NCI-H69 (cell line): ENCODE results near the gene MIEF2.
"Not testable (repeated sequence)": the region's sequence is repeated elsewhere in the genome, so short reads cannot be mapped to it uniquely, and the experiment has no call there.

Experiments used
- DNase-seq: peaks from one replicate; lab custom pipeline; 2025; lab: John Stamatoyannopoulos, UW

The MIEF2 gene

DNA sequence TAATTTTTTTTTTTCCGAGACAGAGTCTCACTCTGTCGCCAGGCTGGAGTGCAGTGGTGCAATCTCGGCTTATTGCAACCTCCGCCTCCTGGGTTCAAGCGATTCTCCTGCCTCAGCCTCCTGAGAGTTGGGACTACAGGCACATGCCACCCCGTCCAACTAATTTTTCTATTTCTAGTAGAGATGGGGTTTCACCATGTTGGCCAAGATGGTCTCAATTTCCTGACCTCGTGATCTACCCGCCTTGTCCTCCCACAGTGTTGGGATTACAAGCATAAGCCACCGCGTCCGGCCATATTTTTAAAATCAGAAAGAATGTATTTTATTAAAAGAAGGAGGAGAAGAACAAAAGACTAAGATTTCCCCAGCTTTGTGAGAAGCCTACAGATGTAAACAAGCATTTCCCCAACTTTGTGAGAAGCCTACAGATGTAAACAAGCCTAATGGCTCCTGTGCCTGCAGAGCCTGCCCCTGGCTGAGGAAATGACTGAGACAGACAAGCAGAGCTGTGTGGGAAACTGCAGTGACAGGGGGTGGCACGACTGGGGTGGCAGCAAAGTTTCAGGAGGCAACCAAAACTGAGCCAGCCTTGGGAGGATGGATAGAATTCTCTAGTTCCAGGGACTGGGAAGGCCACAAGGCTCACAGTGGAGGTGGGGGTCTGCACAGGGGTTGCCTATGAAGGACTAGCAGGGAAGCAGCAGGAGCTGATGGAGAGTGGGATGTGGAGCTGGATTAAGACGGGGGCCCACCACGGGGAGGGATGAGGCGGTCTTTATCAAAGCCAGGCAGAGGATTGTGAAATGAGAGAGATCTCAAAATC lies 31.5 kb downstream of the MIEF2 start:
- DNase-seq: no peak

DNA sequence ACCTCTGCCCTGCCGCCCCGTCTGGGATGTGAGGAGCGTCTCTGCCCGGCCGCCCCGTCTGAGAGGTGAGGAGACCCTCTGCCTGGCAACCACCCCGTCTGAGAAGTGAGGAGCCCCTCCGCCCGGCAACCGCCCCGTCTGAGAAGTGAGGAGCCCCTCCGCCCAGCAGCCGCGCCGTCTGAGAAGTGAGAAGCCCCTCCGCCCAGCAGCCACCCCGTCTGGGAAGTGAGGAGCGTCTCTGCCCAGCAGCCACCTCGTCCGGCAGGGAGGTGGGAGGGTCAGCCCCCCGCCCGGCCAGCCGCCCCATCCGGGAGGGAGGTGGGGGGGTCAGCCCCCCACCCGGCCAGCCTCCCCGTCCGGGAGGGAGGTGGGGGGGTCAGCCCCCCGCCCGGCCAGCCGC lies 37.6 kb downstream of the MIEF2 start:
- not testable (repeated sequence) for DNase-seq

- no peak for DNase-seq
These were observed 40.4 kb downstream of the MIEF2 start for GRCh38 chr17:18300725-18301480.

DNA sequence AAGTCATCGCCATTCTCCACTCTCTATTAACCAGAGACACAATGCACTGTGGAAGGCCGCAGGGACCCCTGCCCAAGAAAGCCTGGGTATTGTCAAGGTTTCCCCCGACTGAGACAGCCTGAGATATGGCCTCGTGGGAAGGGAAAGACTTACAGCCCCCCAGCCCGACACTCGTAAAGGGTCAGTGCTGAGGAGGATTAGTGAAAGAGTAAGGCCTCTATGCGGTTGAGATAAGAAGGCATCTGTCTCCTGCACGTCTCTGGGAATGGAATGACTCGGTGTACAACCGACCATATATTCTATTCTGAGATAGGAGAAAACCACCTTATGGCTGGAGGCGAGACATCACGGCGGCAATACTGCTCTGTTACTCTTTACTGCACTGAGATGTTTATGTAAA lies 42.7 kb downstream of the MIEF2 start:
- not testable (repeated sequence) for DNase-seq

DNA sequence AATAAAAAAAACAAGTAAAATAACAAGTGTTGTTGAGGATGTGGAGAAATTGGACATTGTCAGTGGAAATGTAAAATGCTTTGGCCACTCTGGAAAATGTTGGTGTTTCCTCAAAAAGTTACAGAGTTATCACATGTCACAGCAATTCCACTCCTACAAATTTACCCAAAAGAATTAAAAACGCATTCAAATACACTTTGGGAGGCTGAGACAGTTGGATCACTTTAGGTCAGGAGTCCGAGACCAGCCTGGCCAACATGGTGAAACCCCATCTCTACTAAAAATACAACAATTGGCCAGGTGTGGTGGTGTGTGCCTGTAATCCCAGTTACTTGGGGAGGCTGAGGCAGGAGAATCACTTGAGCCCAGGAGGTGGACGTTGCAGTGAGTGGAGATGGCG lies 48.7 kb downstream of the MIEF2 start:
- no peak for DNase-seq

GRCh38 chr17:18314059-18314730 lies 53.7 kb downstream of the MIEF2 start:
- DNase-seq: peak; percentile 29

DNA sequence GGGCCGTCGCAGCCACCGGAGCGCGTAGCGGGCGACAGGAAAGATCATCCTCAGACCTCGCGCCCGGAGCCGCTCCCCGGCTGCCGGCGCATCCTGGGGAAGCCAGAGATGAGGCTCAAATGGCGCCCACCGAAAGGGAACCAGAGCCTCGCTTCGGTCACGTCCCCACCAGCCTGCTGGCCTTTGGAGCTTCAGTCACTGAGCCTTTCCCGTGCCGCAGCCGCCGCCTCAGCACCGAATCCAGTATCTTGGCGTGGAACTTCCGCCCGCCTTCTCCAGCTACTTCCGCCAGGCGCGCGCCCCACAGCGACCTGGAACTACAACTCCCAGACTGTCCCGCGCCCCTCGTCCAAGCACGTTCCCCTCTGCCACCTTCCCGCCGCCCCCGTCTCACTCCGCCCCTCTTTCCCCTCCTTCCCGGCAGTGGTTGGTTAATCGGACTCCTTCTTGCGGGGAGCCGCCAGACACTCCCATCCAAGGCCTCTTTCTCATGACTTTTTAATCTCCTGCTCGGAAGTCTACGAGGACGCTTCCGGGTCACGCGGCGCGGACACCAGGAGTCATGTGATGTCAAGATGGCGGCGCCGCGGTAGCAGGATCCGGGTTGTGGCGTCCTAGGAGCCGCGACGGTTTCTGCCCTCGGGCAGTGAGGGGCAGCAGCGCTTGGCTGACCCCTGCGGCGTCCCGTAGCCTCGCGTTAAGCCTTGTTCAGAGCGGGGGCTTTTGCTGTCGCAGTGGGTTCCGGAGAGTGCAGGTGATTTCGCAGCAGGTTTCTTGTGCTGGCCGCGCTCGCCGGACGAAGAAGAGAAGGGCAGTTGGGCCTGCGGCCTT lies 54.5 kb downstream of the MIEF2 start, which contains the start of the genes SMCR8 and TOP3A:
Gene SMCR8 (plus strand): TSS at position 563 of the 831 bp plus-strand sequence. CDS start 497 bp downstream, outside the sequence.
Gene TOP3A (minus strand): TSS at position 264 of the 831 bp plus-strand sequence. CDS start 216 bp downstream, at position 48.
- peak; percentile 97 for DNase-seq

DNA sequence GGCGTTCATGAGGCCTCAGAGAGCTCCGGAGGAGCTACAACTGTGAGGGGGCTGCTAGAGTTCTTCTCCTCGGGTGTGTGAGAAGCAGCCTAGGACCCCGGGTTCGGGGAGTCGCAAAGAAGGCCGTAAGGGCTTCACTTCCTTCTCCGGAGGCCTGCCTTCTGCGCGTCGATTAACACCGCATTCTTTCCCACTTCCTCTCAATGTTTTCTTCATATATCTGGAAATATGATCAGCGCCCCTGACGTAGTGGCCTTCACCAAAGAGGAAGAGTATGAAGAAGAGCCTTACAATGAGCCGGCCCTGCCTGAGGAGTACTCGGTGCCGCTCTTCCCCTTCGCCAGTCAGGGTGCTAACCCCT lies 55.1 kb downstream of the MIEF2 start:
- DNase-seq: no peak

DNA sequence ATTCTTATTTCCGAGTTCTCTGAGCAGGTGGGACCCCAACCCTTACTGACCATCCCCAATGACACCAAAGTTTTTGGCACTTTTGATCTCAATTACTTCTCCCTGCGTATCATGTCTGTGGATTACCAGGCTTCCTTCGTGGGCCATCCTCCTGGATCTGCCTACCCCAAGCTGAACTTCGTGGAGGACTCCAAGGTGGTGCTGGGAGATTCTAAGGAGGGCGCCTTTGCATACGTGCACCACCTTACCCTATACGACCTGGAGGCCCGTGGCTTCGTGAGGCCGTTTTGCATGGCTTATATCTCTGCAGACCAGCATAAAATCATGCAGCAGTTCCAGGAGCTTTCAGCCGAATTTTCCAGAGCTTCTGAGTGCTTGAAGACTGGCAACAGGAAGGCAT lies 55.5 kb downstream of the MIEF2 start:
- no peak for DNase-seq
